Measurements from ENCODE around the gene OR8K1.

- TF ChIP-seq CTCF (IDR thresholded peaks at IDR 0.05) (no peak), POLR2A (IDR thresholded peaks at IDR 0.05) (no peak)
These were observed 50.2 kb downstream of the OR8K1 start for GRCh38 chr11:56396047-56396446.
